Hepatocyte (in vitro differentiated cells): ENCODE data around the gene DTX1. TPM values are rescaled to one million over a fixed set of nuclear protein-coding genes. Genes with fewer than 3 reads are reported as not detected.

ENCODE experiments used
- DNase-seq: peaks from one replicate; pipeline ENCODE4 v3.0.0-alpha.2; 2016; ENCODE audit warnings: low spot score
- H2AFZ ChIP-seq: fragments of 200-600 bp; sonication (generic); 2 replicates; pipeline ENCODE4 v1.6.0; 2016; ENCODE audit warnings: antibody characterized with exemption, mild to moderate bottlenecking
- H3K27ac ChIP-seq: fragments of 200-600 bp; sonication (generic); 2 replicates; pipeline ENCODE4 v1.5.1; 2016; ENCODE audit warnings: mild to moderate bottlenecking
- H3K27me3 ChIP-seq: fragments of 200-600 bp; sonication (generic); 2 replicates; pipeline ENCODE4 v1.6.1; 2016
- H3K36me3 ChIP-seq: fragments of 200-600 bp; sonication (generic); replicated peaks from 2 replicates; pipeline ENCODE4 v1.5.1; 2016; ENCODE audit warnings: low read depth; ENCODE audit not compliant: insufficient read depth
- H3K4me1 ChIP-seq: fragments of 200-600 bp; sonication (generic); 2 replicates; pipeline ENCODE4 v1.5.1; 2016; ENCODE audit warnings: mild to moderate bottlenecking, moderate library complexity; ENCODE audit not compliant: insufficient read depth
- H3K4me2 ChIP-seq: fragments of 200-600 bp; sonication (generic); 2 replicates; pipeline ENCODE4 v1.6.0; 2016
- H3K4me3 ChIP-seq: fragments of 200-600 bp; sonication (generic); 2 replicates; pipeline ENCODE4 v1.5.1; 2016; ENCODE audit warnings: mild to moderate bottlenecking
- H3K79me2 ChIP-seq: fragments of 200-600 bp; sonication (generic); 2 replicates; pipeline ENCODE4 v1.6.0; 2017; ENCODE audit warnings: mild to moderate bottlenecking
- H3K9me2 ChIP-seq: fragments of 200-600 bp; sonication (generic); replicated peaks from 2 replicates; pipeline ENCODE4 v1.6.0; 2017; ENCODE audit warnings: mild to moderate bottlenecking; ENCODE audit not compliant: insufficient read depth
- H3K9me3 ChIP-seq: fragments of 200-600 bp; sonication (generic); 2 replicates; pipeline ENCODE4 v1.5.1; 2016; ENCODE audit warnings: low read depth, mild to moderate bottlenecking
- H4K20me1 ChIP-seq: fragments of 200-600 bp; sonication (generic); 2 replicates; pipeline ENCODE4 v1.6.0; 2016; ENCODE audit warnings: mild to moderate bottlenecking; ENCODE audit not compliant: insufficient read depth, poor library complexity, severe bottlenecking
- CTCF ChIP-seq: fragments of 200-600 bp; sonication (generic); IDR thresholded peaks from 2 replicates; pipeline ENCODE4 v1.5.1; 2016; ENCODE audit warnings: antibody characterized with exemption, mild to moderate bottlenecking; ENCODE audit not compliant: poor library complexity
- EZH2 ChIP-seq: fragments of 200-600 bp; sonication (generic); IDR thresholded peaks from 2 replicates; pipeline ENCODE4 v1.6.1; 2016; ENCODE audit warnings: antibody characterized with exemption, mild to moderate bottlenecking, borderline replicate concordance
- EZH2phosphoT487 ChIP-seq: fragments of 200-600 bp; sonication (generic); IDR thresholded peaks from one replicate; pipeline ENCODE4 v1.6.1; 2018; ENCODE audit warnings: antibody characterized with exemption, mild to moderate bottlenecking, low read depth, moderate library complexity; ENCODE audit not compliant: unreplicated experiment, severe bottlenecking
- WGBS: methylation state at CpG from one replicate; pipeline ENCODE4 v1.1.6; 2016; ENCODE audit warnings: low lambda C conversion rate; ENCODE audit errors: missing lambda C conversion rate; 5-methylcytosine and 5-hydroxymethylcytosine counted together
- polyA plus RNA-seq: library from polyadenylated mRNA; unstranded; fragments of >200 nt; fragmentation: Nextera tagmentation; extraction: Ambion mirVana; gene quantifications from 2 replicates; pipeline ENCODE4 v1.2.1, GENCODE V29; 2016
- total RNA-seq: library from RNA; depleted of rRNA; stranded (reverse); fragments of >200 nt; gene quantifications from 2 replicates; pipeline ENCODE4 v1.2.3, GENCODE V29; 2014

The DTX1 gene
- total and polyA plus RNA-seq, 2 experiments from 2014 or later: 0.47 to 2.3 TPM

DNA sequence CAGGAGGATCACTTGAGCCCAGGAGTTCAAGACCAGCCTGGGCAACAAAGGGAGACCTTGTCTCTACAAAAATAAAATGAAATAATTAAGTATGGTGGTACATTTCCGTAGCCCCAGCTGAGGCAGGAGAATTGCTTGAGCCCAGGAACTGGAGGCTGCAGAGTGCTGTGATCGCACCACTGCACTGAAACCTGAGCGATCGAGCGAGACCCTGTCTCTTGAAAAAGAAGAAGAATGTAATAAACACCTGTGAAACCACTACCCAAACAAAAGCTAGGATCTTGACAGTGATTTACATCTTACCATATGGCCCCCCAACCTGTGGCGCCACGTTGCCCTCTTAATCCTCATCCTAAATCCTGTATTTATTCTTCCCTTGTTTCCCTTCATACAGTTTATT, 5.7 kb upstream of the DTX1 start:
- Histone ChIP-seq H3K27me3 (peaks cover 49% of the 10 kb centered on the region), H2AFZ (no peak overlapping the region), H3K27ac (no peak overlapping the region), H3K79me2 (no peaks in the 10 kb centered on the region), H4K20me1 (no peaks in the 10 kb centered on the region), H3K4me1 (no peaks in the 10 kb centered on the region), H3K4me2 (no peak overlapping the region), H3K9me2 (no peaks in the 10 kb centered on the region), H3K36me3 (no peaks in the 10 kb centered on the region), H3K9me3 (no peaks in the 10 kb centered on the region), H3K4me3 (no peak overlapping the region)
- TF ChIP-seq EZH2phosphoT487 (no peak), CTCF (no peak), EZH2 (no peak)
- DNase-seq: no peak
- WGBS: 88% methylated on average over 7 of the region's 7 CpGs

DNA sequence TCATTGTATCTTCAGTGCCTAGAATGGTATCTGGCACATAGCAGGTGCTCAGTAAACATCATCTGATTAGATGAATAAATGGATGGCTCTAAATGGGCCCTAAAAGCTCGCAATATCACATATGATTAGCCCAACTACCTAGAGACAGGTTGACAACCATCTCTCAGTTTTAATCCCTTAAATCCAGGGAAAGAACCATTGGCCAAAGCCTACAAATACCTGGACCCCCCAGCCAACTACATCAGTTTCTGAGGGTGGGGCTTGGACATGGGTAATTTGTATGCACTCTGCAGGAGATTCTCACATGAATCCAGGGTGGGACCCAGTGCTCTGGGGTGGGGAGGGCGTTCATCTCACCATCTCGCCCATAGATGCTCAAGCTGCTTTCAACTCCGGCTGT, 4.8 kb upstream of the DTX1 start:
- TF ChIP-seq EZH2 (no peak), CTCF (no peak), EZH2phosphoT487 (no peak)
- Histone ChIP-seq H3K4me1 (no peaks in the 10 kb centered on the region), H3K27ac (no peak overlapping the region), H3K9me2 (no peaks in the 10 kb centered on the region), H3K79me2 (no peaks in the 10 kb centered on the region), H3K36me3 (no peaks in the 10 kb centered on the region), H3K4me2 (no peak overlapping the region), H3K9me3 (no peaks in the 10 kb centered on the region), H4K20me1 (no peaks in the 10 kb centered on the region), H2AFZ (no peak overlapping the region), H3K4me3 (no peak overlapping the region), H3K27me3 (peaks cover 59% of the 10 kb centered on the region)
- no peak for DNase-seq
- WGBS: 90% methylated on average over 4 of the region's 4 CpGs

DNA sequence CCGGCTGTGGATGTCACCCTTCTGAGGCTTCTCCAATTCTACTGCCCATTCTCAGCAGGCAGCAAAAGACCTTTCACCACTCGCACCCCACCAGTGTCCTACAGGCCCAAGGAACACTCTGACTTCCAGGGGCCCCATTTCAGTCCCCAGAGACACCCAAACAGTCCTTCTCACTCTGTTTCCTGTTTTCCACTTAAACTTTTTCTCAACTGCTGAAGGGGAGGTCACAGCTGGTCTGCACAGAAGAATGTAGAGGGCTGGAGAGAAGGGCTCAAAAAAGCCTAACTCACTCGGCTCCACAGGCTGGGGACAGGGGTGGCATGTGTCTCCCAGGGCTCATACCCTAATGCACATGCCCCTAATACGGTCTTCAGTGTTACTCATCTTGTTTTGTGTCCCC, 4.2 kb upstream of the DTX1 start:
- no peak for TF ChIP-seq EZH2phosphoT487
- TF ChIP-seq CTCF: no peak
- TF ChIP-seq EZH2: no peak
- no peak for DNase-seq
- H3K36me3 ChIP-seq: no peaks in the 10 kb centered on the region
- 69% methylated on average over 4 of the region's 4 CpGs for WGBS
- no peaks in the 10 kb centered on the region for H3K9me2 ChIP-seq
- H3K4me3 ChIP-seq: no peak overlapping the region
- no peaks in the 10 kb centered on the region for H3K9me3 ChIP-seq
- peaks cover 64% of the 10 kb centered on the region for H3K27me3 ChIP-seq
- H4K20me1 ChIP-seq: no peaks in the 10 kb centered on the region
- H3K4me2 ChIP-seq: no peak overlapping the region
- H3K4me1 ChIP-seq: no peaks in the 10 kb centered on the region
- H2AFZ ChIP-seq: no peak overlapping the region
- no peaks in the 10 kb centered on the region for H3K79me2 ChIP-seq
- H3K27ac ChIP-seq: no peak overlapping the region

DNA sequence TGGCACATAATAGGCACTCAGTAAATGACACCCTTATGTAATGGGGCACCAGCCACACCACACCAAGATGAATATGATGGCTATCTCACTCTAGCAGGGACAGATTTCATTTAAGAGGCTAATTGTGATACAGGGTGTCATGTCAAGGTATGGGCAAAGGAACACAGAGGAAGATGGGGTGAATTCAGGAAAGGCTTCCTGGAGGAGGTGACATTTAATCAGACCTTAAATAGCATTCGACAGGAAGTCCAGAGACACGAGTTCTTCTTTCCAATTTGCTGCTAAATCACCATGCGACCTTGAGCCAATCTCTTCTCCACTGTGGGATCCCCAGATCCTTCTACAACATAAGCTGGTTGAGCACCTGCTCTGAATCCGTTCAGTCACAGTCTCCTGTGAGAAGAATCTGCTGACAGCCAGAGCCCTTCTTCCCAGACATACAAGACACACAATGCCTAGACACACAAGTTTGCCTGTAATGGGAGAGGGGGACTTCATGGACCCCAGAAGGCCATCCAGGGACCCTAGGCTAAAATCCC, 1.5 kb upstream of the DTX1 start:
- H3K9me3 ChIP-seq: no peaks in the 10 kb centered on the region
- no peak overlapping the region for H3K4me2 ChIP-seq
- H3K27me3 ChIP-seq: peaks cover 84% of the 10 kb centered on the region
- no peaks in the 10 kb centered on the region for H4K20me1 ChIP-seq
- H3K36me3 ChIP-seq: no peaks in the 10 kb centered on the region
- no peaks in the 10 kb centered on the region for H3K4me1 ChIP-seq
- no peak overlapping the region for H3K27ac ChIP-seq
- 75% methylated on average over 4 of the region's 4 CpGs for WGBS
- no peak overlapping the region for H3K4me3 ChIP-seq
- TF ChIP-seq EZH2phosphoT487: no peak
- no peak for TF ChIP-seq EZH2
- TF ChIP-seq CTCF: no peak
- H3K79me2 ChIP-seq: no peaks in the 10 kb centered on the region
- DNase-seq: no peak
- H3K9me2 ChIP-seq: no peaks in the 10 kb centered on the region
- no peak overlapping the region for H2AFZ ChIP-seq
